Natural killer cell (primary cell): Measurements from ENCODE around the gene CLCN5. TPM values are rescaled to one million over a fixed set of nuclear protein-coding genes. Genes with fewer than 3 reads are reported as not detected.

ENCODE experiments used
- ATAC-seq, 3 donors: fragments of 150-1000 bp in 2 of 3; fragments of 200-7000 bp in 1 of 3; cut with Tn5 transposase; 1 replicate in 1 of 3; 2 replicates in 2 of 3; pipeline ENCODE4 v1.10.0; 2021; ENCODE audit warnings: mild to moderate bottlenecking in 2 of 3, moderate library complexity in 2 of 3
- DNase-seq, 2 donors: peaks; one replicate each; pipeline versions ENCODE4 v3.0.0 to v3.0.0-alpha.2; 2013 to 2021; ENCODE audit warnings: mixed read lengths in 1 of 2
- H3K27ac ChIP-seq: one replicate; pipeline ENCODE4 v1.5.1; 2013; ENCODE audit warnings: mild to moderate bottlenecking, low read length
- H3K27me3 ChIP-seq: one replicate; pipeline ENCODE4 v1.6.1; 2013; ENCODE audit warnings: low read length; ENCODE audit not compliant: control insufficient read depth, insufficient read depth
- H3K36me3 ChIP-seq: one replicate; pipeline ENCODE4 v1.6.1; 2013; ENCODE audit warnings: low read length; ENCODE audit not compliant: control insufficient read depth, insufficient read depth
- H3K4me1 ChIP-seq: one replicate; pipeline ENCODE4 v1.6.1; 2013; ENCODE audit warnings: low read length; ENCODE audit not compliant: control insufficient read depth, insufficient read depth
- H3K4me3 ChIP-seq: one replicate; pipeline ENCODE4 v1.5.1; 2013; ENCODE audit warnings: low read length
- H3K9me3 ChIP-seq: one replicate; pipeline ENCODE4 v1.6.1; 2013; ENCODE audit warnings: low read length; ENCODE audit not compliant: control insufficient read depth, insufficient read depth
- H3K27ac Mint-ChIP-seq, 2 donors: one replicate each; pipeline ENCODE4 v1.8.0; 2022; ENCODE audit warnings: mild to moderate bottlenecking in 2 of 2, mixed read lengths in 2 of 2, moderate library complexity in 1 of 2
- H3K27me3 Mint-ChIP-seq, 2 donors: one replicate each; pipeline ENCODE4 v1.8.0; 2022; ENCODE audit warnings: low read depth in 2 of 2, mixed read lengths in 2 of 2
- H3K36me3 Mint-ChIP-seq: one replicate; pipeline ENCODE4 v1.8.0; 2022; ENCODE audit warnings: mixed read lengths
- H3K4me1 Mint-ChIP-seq, 2 donors: one replicate each; pipeline ENCODE4 v1.8.0; 2022; ENCODE audit warnings: mixed read lengths in 2 of 2
- H3K4me3 Mint-ChIP-seq: one replicate; pipeline ENCODE4 v1.8.0; 2022; ENCODE audit warnings: mild to moderate bottlenecking, moderate library complexity, mixed read lengths
- H3K9me3 Mint-ChIP-seq, 2 donors: one replicate each; pipeline ENCODE4 v1.8.0; 2022; ENCODE audit warnings: mixed read lengths in 2 of 2
- CTCF ChIP-seq: fragments of 200-600 bp; IDR thresholded peaks from one replicate; pipeline ENCODE4 v1.8.0; 2022; ENCODE audit warnings: antibody characterized with exemption
- WGBS: methylation state at CpG from one replicate; pipeline ENCODE4 v1.1.7; 2013; ENCODE audit warnings: missing lambda C conversion rate; ENCODE audit not compliant: insufficient coverage; 5-methylcytosine and 5-hydroxymethylcytosine counted together
- intact Hi-C: fragments of 100-400 bp; cut with micrococcal nuclease; formaldehyde crosslinking; loops from one replicate; pipeline ENCODE4 v1.14.2; 2022
- total RNA-seq, 4 donors: library from RNA; stranded (reverse); fragments of 120-200 nt in 1 of 4; gene quantifications; one replicate each; pipeline versions ENCODE4 v1.2.3 to v1.2.4, GENCODE V29; 2013 to 2022

CLCN5 gene
- total RNA-seq, 3 donors from 2014 or later (not counting 1 experiment from before 2014, with no cell fraction given), result 2.5 to 4.5 (median 4.0) TPM

GRCh38 chrX:50103866-50104566 lies 181.6 kb downstream of the CLCN5 start:
- 90% methylated on average over 1 of the region's 5 CpGs for WGBS
- H3K27me3 ChIP-seq, result no peaks in the 10 kb centered on the region
- H3K36me3 ChIP-seq, result no peaks in the 10 kb centered on the region
- no peak overlapping the region for H3K4me3 ChIP-seq
- no peak overlapping the region for H3K27ac ChIP-seq
- H3K4me3 Mint-ChIP-seq, result no peak overlapping the region
- no peaks in the 10 kb centered on the region for H3K9me3 ChIP-seq
- intact Hi-C loops, result no loop called here
- no peak overlapping the region for H3K27ac Mint-ChIP-seq
- ATAC-seq, result no peak
- peaks cover 0 to 13% of the 10 kb centered on the region in 2 donors for H3K4me1 Mint-ChIP-seq
- no peak for TF ChIP-seq CTCF
- H3K4me1 ChIP-seq, result no peaks in the 10 kb centered on the region
- H3K9me3 Mint-ChIP-seq, result no peaks in the 10 kb centered on the region
- H3K36me3 Mint-ChIP-seq, result no peaks in the 10 kb centered on the region
- peaks cover 0 to 25% of the 10 kb centered on the region in 2 donors for H3K27me3 Mint-ChIP-seq
- no peak for DNase-seq

- H3K4me3 ChIP-seq, result no peak overlapping the region
- Mint-ChIP-seq H3K9me3 (no peaks in the 10 kb centered on the region), H3K27ac (no peak overlapping the region), H3K36me3 (no peaks in the 10 kb centered on the region), H3K4me3 (no peak overlapping the region), H3K27me3 (peaks cover 0 to 34% of the 10 kb centered on the region in 2 donors), H3K4me1 (peaks cover 0 to 8% of the 10 kb centered on the region in 2 donors)
- DNase-seq, result no peak
- no peak for TF ChIP-seq CTCF
- H3K4me1 ChIP-seq, result no peaks in the 10 kb centered on the region
- H3K27ac ChIP-seq, result no peak overlapping the region
- 88% methylated on average over 4 of the region's 6 CpGs for WGBS
- intact Hi-C loops, result no loop called here
- H3K36me3 ChIP-seq, result no peaks in the 10 kb centered on the region
- no peak for ATAC-seq
- no peaks in the 10 kb centered on the region for H3K9me3 ChIP-seq
- H3K27me3 ChIP-seq, result no peaks in the 10 kb centered on the region
Measured at GRCh38 chrX:50106051-50106675, 183.8 kb downstream of the CLCN5 start.

DNA sequence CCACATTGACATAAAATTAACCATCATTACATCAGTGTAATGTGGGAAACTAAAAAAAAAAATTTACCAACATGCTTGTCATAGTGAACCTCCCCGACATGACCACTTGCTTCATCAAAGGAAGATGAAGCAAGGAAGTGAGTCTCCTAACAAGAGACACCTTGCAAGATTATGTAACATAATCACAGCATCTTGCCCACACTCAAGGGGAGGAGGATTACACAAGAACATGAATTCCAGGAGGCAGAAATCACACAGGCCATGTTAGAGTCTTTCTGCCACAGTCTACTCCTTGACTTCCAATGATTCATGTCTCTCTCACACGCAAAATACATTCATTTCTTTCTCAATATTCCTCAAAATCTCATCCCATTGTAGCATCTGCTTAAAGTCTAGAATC lies 185.1 kb downstream of the CLCN5 start:
- peaks cover 0 to 8% of the 10 kb centered on the region in 2 donors for H3K4me1 Mint-ChIP-seq
- ATAC-seq (no peak), DNase-seq (no peak)
- no peaks in the 10 kb centered on the region for H3K9me3 Mint-ChIP-seq
- no peaks in the 10 kb centered on the region for H3K36me3 Mint-ChIP-seq
- Histone ChIP-seq H3K36me3 (no peaks in the 10 kb centered on the region), H3K4me3 (no peak overlapping the region), H3K27me3 (no peaks in the 10 kb centered on the region), H3K9me3 (no peaks in the 10 kb centered on the region), H3K27ac (no peak overlapping the region), H3K4me1 (no peaks in the 10 kb centered on the region)
- TF ChIP-seq CTCF, result no peak
- intact Hi-C loops, result no loop called here
- WGBS, result 86% methylated on average over 1 of the region's 2 CpGs
- no peak overlapping the region for H3K4me3 Mint-ChIP-seq
- peaks cover 0 to 34% of the 10 kb centered on the region in 2 donors for H3K27me3 Mint-ChIP-seq
- H3K27ac Mint-ChIP-seq, result no peak overlapping the region
